ENCODE measurements around the gene USP17L26.
"Not testable (repeated sequence)": the region's sequence is repeated elsewhere in the genome, so short reads cannot be mapped to it uniquely, and the experiment has no call there.

DNA sequence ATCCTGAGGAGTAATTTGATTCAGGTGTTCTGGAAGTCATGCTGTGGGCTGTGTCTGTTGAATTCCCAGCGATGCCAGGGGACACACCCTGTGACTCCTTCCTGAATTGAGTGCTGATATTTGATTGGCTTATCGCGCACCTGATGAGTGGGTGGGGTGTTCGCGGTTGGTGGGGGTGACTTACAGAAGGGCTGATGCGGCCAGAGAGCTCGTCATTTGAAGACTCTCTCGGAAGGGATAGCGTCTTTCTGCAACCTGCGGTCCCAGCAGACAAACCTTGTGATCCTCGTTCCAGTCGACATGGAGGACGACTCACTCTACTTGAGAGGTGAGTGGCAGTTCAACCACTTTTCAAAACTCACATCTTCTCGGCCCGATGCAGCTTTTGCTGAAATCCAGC lies 4.8 kb upstream of the USP17L26 start, which contains the start of gene USP17L25:
- TF ChIP-seq, protein P1, sequence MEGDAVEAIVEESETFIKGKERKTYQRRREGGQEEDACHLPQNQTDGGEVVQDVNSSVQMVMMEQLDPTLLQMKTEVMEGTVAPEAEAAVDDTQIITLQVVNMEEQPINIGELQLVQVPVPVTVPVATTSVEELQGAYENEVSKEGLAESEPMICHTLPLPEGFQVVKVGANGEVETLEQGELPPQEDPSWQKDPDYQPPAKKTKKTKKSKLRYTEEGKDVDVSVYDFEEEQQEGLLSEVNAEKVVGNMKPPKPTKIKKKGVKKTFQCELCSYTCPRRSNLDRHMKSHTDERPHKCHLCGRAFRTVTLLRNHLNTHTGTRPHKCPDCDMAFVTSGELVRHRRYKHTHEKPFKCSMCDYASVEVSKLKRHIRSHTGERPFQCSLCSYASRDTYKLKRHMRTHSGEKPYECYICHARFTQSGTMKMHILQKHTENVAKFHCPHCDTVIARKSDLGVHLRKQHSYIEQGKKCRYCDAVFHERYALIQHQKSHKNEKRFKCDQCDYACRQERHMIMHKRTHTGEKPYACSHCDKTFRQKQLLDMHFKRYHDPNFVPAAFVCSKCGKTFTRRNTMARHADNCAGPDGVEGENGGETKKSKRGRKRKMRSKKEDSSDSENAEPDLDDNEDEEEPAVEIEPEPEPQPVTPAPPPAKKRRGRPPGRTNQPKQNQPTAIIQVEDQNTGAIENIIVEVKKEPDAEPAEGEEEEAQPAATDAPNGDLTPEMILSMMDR (IDR thresholded peaks at IDR 0.05; ENCODE audit: control extremely low read depth in 1 of 3, insufficient read depth in 1 of 3, low read depth in 1 of 3, low read length in 3 of 3): not testable (repeated sequence)
- not testable (repeated sequence) for TF ChIP-seq SUZ12 (IDR thresholded peaks at IDR 0.05; ENCODE audit: low read length); KDM1A (IDR thresholded peaks at IDR 0.05; ENCODE audit: borderline replicate concordance, low read length); FOSL1 (IDR thresholded peaks at IDR 0.05; ENCODE audit: insufficient read depth, low read depth, low read length); POLR2A (IDR thresholded peaks at IDR 0.05; ENCODE audit: control extremely low read depth in 1 of 2, low read depth in 2 of 2, low read length in 2 of 2); SP1 (IDR thresholded peaks at IDR 0.05; ENCODE audit: low read depth, low read length); HDAC2 (IDR thresholded peaks at IDR 0.05; ENCODE audit: borderline replicate concordance in 1 of 2, low read depth in 2 of 2, low read length in 2 of 2); PHF8 (conservative IDR thresholded peaks at IDR 0.05; ENCODE audit: low read depth, low read length); POLR2AphosphoS5 (IDR thresholded peaks at IDR 0.05; ENCODE audit: low read depth, low read length); SIN3A (conservative IDR thresholded peaks at IDR 0.05 in 1 of 2, IDR thresholded peaks at IDR 0.05 in 1 of 2; ENCODE audit: low read depth in 1 of 2, low read length in 2 of 2); BRCA1 (IDR thresholded peaks at IDR 0.05; ENCODE audit: low read depth, low read length); GABPA (IDR thresholded peaks at IDR 0.05; ENCODE audit: borderline replicate concordance, insufficient read depth, low read length)
- TF ChIP-seq, protein P2, sequence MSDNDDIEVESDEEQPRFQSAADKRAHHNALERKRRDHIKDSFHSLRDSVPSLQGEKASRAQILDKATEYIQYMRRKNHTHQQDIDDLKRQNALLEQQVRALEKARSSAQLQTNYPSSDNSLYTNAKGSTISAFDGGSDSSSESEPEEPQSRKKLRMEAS (IDR thresholded peaks at IDR 0.05): not testable (repeated sequence)
